C4-2B (cell line): ENCODE results near the gene MAP3K14.

Experiments
- CTCF ChIP-seq: fragments of 450-650 bp; conservative IDR thresholded peaks from 2 replicates; pipeline ENCODE4 v1.5.1; 2017; ENCODE audit warnings: mild to moderate bottlenecking
- ZFX ChIP-seq: fragments of 450-650 bp; IDR thresholded peaks from 2 replicates; pipeline ENCODE4 v1.6.1; 2017

- TF ChIP-seq CTCF (no peak), ZFX (no peak)
These were observed 79.1 kb downstream of the MAP3K14 start for GRCh38 chr17:45237686-45238085.
